HL-60 (cell line): ENCODE measurements around the gene KLHL33.

ENCODE experiments used
- DNase-seq, 2 experiments: peaks; one replicate each; pipeline ENCODE4 v3.0.0-alpha.2; 2010 to 2020; ENCODE audit warnings: low read depth in 1 of 2, low spot score in 1 of 2
- H3K27ac ChIP-seq: fragments of 250-450 bp; sonication (Bioruptor Pico); replicated peaks from 2 replicates; pipeline ENCODE4 v1.5.1; 2020; ENCODE audit warnings: mild to moderate bottlenecking, moderate library complexity
- H3K27me3 ChIP-seq: fragments of 250-450 bp; sonication (Bioruptor Pico); 2 replicates; pipeline ENCODE4 v1.5.1; 2021; ENCODE audit warnings: mild to moderate bottlenecking, moderate library complexity; ENCODE audit not compliant: insufficient read depth, poor library complexity, severe bottlenecking
- H3K4me3 ChIP-seq: replicated peaks from 2 replicates; pipeline ENCODE4 v1.5.1; 2011; ENCODE audit warnings: mild to moderate bottlenecking, control low read depth, low read length; ENCODE audit not compliant: insufficient read depth
- GABPA ChIP-seq: IDR thresholded peaks from 2 replicates; pipeline ENCODE4 v1.6.1; 2012; ENCODE audit warnings: low read depth
- POLR2AphosphoS5 ChIP-seq: IDR thresholded peaks from 2 replicates; pipeline ENCODE4 v1.6.1; 2012; ENCODE audit warnings: low read depth
- SPI1 ChIP-seq: IDR thresholded peaks from 2 replicates; pipeline ENCODE4 v1.6.1; 2012; ENCODE audit warnings: low read depth, mild to moderate bottlenecking, borderline replicate concordance
- TF ChIP-seq, protein P1 (sequence below): IDR thresholded peaks from one replicate; pipeline ENCODE4 v1.5.1; 2011; ENCODE audit warnings: low read length, control low read depth, inconsistent platforms; ENCODE audit not compliant: insufficient read depth
- TF ChIP-seq, protein P2 (sequence below): IDR thresholded peaks from 2 replicates; pipeline ENCODE4 v1.6.1; 2012; ENCODE audit warnings: low read depth; ENCODE audit not compliant: insufficient replicate concordance

KLHL33 gene

DNA sequence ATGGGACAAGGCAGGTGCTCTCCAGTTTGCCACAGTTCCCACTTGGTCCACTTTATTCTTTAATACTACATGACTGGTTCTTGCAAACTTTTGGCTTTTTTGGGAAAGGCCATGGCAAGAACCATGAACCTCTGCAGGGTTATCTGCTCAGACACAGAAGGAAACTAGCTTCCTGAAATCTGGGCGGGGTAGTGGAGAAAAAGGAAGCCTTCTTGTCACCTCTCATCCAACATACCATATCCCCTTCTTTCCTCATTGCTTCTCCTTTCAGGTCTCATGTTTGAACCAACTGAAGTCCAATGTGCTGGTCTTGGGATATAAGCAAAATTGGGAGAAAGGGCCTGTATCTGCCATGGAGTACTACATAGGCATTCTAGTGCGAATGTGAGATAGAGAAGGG, 5.5 kb upstream of the KLHL33 start:
- DNase-seq: peak in 1 of 2 experiments; percentile 25
- no peak overlapping the region for H3K27ac ChIP-seq
- TF ChIP-seq, protein P1, sequence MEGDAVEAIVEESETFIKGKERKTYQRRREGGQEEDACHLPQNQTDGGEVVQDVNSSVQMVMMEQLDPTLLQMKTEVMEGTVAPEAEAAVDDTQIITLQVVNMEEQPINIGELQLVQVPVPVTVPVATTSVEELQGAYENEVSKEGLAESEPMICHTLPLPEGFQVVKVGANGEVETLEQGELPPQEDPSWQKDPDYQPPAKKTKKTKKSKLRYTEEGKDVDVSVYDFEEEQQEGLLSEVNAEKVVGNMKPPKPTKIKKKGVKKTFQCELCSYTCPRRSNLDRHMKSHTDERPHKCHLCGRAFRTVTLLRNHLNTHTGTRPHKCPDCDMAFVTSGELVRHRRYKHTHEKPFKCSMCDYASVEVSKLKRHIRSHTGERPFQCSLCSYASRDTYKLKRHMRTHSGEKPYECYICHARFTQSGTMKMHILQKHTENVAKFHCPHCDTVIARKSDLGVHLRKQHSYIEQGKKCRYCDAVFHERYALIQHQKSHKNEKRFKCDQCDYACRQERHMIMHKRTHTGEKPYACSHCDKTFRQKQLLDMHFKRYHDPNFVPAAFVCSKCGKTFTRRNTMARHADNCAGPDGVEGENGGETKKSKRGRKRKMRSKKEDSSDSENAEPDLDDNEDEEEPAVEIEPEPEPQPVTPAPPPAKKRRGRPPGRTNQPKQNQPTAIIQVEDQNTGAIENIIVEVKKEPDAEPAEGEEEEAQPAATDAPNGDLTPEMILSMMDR: no peak
- peak; percentile 23; the same call in 1 of the 2 replicates for TF ChIP-seq SPI1

GRCh38 chr14:20440882-20441281, 4.9 kb upstream of the KLHL33 start:
- TF ChIP-seq POLR2AphosphoS5: no peak
- TF ChIP-seq, protein P2, sequence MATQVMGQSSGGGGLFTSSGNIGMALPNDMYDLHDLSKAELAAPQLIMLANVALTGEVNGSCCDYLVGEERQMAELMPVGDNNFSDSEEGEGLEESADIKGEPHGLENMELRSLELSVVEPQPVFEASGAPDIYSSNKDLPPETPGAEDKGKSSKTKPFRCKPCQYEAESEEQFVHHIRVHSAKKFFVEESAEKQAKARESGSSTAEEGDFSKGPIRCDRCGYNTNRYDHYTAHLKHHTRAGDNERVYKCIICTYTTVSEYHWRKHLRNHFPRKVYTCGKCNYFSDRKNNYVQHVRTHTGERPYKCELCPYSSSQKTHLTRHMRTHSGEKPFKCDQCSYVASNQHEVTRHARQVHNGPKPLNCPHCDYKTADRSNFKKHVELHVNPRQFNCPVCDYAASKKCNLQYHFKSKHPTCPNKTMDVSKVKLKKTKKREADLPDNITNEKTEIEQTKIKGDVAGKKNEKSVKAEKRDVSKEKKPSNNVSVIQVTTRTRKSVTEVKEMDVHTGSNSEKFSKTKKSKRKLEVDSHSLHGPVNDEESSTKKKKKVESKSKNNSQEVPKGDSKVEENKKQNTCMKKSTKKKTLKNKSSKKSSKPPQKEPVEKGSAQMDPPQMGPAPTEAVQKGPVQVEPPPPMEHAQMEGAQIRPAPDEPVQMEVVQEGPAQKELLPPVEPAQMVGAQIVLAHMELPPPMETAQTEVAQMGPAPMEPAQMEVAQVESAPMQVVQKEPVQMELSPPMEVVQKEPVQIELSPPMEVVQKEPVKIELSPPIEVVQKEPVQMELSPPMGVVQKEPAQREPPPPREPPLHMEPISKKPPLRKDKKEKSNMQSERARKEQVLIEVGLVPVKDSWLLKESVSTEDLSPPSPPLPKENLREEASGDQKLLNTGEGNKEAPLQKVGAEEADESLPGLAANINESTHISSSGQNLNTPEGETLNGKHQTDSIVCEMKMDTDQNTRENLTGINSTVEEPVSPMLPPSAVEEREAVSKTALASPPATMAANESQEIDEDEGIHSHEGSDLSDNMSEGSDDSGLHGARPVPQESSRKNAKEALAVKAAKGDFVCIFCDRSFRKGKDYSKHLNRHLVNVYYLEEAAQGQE: no peak
- TF ChIP-seq GABPA: no peak
- TF ChIP-seq SPI1: no peak
- TF ChIP-seq, protein P1: no peak
- H3K4me3 ChIP-seq: no peak overlapping the region
- no peaks in the 10 kb centered on the region for H3K27me3 ChIP-seq
- H3K27ac ChIP-seq: peak overlapping the region; percentile 31
- peak in 1 of 2 experiments; percentile 30 for DNase-seq

More for the DNA sequence above, 5.5 kb upstream of the KLHL33 start:
- Histone ChIP-seq H3K27me3 (no peaks in the 10 kb centered on the region), H3K4me3 (no peak overlapping the region)

- Histone ChIP-seq H3K27ac (no peak overlapping the region), H3K27me3 (no peaks in the 10 kb centered on the region), H3K4me3 (no peak overlapping the region)
- no peak for DNase-seq
- TF ChIP-seq, protein P2: no peak
- TF ChIP-seq, protein P1: no peak
- TF ChIP-seq GABPA: no peak
- TF ChIP-seq SPI1: no peak
- no peak for TF ChIP-seq POLR2AphosphoS5
Observed at GRCh38 chr14:20440465-20440864, 4.5 kb upstream of the KLHL33 start.

DNA sequence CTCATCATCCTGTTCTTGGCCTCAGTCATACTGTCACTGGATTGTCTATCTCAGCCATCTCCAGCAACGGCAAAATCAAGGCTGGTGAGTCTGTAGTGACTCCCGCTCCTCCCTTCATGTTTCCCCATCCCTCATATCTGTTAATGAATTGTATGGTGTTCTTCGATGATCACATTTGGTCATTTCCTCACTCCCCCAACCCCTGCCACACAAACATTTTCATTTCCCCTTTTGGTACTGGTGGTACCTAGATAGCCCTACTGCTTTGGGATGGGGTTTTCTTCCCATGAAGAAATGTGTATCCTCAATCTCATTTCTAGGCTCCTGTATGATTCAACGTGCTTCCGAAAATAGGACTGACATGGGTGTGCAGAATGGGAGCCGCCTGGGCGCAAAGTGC, 2.7 kb upstream of the KLHL33 start:
- no peak for DNase-seq
- no peaks in the 10 kb centered on the region for H3K27me3 ChIP-seq
- peak; percentile 56; the same call in 1 of the 2 replicates for TF ChIP-seq SPI1
- TF ChIP-seq, protein P1: no peak
- TF ChIP-seq POLR2AphosphoS5: no peak
- TF ChIP-seq, protein P2: no peak
- TF ChIP-seq GABPA: no peak
- no peak overlapping the region for H3K4me3 ChIP-seq
- H3K27ac ChIP-seq: no peak overlapping the region
